ENCODE data around the gene RPRD1B.
"Not testable (repeated sequence)": the region's sequence is repeated elsewhere in the genome, so short reads cannot be mapped to it uniquely, and the experiment has no call there.

Gene RPRD1B

GRCh38 chr20:38001173-38001875 is 32.2 kb upstream of the RPRD1B start:
- no peak for DNase-seq (ENCODE audit: low read depth in 2 of 2)

DNA sequence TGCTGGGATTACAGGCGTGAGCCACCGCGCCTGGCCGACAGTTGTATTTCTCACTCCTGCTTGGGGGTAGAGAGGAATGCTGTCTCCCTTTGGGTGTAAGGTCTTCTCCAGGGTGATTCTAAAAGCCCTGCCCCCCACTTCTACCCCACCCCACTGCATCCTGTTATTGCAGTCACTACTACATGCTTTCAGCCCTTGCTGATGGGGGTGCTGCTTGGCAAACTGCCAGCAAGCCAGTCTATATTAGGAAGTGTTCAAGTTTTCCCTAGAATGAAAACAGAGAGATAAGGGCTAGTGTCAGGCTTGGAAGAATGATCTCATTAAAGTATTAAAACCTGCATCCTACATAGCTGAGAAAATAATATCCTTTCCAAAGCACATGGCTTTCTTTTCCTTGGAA is 31.6 kb upstream of the RPRD1B start:
- DNase-seq (ENCODE audit: low read depth in 2 of 2): no peak

DNA sequence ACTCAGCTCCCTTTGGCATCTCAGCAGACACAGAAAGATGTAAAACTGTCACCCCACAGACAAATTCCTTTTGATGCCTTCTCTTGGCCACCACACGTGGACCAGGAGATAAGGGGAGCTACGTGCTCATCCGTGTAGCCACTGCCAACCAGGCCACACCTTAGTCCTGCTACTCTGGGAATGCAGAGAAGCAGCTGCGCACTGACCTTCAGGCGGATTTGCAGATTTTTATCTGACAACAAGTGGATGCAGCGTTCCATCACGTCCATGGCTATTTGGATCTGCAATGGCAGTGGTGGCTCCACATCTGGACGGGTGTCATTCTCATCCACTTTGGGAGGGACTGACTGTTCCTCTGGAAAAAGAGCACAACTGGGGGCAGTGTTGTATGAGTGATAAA is 31.1 kb upstream of the RPRD1B start:
- no peak for DNase-seq (ENCODE audit: low read depth in 2 of 2)

DNA sequence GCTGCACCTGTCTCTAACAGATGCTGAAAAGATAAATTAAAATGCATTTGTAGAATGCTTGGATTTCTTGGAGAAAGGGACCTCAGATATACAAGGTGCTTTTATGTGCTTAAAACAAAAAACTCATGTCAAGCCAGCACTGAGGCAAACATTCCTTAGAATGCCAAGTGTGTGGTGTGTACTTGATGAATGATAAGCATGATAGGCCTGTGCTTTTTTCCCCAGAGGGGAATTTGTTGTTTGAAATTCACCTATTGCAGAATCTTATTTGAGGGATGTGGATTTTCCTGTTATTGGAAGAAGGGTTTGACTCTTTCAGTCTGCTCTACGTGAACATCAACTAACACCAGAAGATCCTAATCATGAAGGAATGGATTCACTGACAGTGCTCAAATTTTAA is 29.1 kb upstream of the RPRD1B start:
- DNase-seq (ENCODE audit: low read depth in 2 of 2): no peak

GRCh38 chr20:38005903-38006302 is 27.6 kb upstream of the RPRD1B start:
- no peak for DNase-seq (ENCODE audit: low read depth in 2 of 2)

DNA sequence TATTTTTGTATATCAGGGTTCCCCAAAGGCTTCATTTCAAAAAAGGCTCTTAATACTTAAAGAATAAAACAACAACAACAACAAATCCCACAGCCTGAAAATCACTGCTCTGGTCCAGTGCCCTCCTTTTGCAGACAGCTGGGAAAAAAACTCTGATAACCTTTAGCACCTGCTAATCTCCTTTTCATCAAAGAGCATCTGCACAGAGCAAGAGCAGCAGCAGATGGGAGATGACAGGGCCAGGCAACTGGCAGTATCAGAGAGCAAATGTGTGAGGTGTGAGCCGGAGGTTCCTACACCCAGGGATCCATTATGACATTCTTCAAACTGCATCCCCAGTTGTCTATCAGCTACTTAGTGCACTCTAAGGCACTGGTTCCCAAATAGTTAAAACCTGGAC is 26.0 kb upstream of the RPRD1B start:
- no peak for DNase-seq (ENCODE audit: low read depth in 2 of 2)

DNA sequence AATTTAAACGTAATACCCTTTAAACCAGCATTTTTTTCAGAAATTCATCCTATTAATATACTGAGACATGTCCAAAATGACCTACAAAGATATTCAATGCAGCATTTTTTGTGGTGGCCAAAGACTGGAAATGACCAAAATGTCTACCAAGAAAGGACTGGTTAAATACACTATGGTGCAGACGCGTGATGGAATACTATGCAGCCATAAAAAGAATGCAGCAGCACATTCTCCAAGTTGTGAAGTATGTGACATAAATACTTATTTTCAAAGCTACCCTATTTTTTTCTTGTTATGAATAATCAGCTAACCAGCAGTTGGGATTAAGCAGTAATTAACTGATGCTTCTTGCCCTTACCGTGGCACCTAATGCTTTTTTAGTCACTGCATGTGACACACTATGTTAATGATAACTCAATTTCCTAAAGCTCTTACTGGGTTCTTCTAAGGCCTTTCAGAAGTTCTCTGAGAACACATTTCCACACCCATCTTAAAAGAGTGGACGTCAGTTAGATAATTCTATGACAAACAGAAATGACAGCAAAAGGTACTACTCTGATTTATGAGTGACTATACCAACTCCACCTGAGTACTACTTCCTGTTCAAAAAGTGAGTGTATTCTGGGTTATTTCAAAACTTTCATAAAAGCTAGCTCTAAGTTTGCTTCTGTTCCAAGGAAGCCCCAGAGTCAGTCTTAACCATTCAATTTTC is 25.2 kb upstream of the RPRD1B start:
- DNase-seq (ENCODE audit: low read depth in 2 of 2): no peak

GRCh38 chr20:38009416-38009815 is 24.1 kb upstream of the RPRD1B start:
- not testable (repeated sequence) for DNase-seq (ENCODE audit: low read depth in 2 of 2)

DNA sequence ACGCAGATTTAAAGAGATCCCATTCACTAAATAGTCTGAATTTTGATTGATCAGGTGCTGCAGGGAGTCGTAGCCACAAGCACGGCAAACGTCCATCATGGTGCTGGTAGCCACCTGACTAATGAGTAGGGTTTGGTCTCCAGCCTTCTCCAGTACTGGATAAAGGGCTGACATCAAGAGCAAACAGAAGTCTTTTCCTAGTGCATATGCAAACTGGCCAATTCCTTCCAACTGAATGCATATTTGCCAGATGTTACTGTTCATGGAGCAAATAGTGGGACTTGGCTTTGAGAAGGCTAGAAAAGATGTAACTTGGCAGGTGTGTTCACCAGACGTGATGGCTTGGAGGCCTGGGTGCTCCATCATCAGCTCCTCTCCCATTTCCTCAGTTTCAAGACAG is 21.9 kb upstream of the RPRD1B start:
- DNase-seq (ENCODE audit: low read depth in 2 of 2): no peak

DNA sequence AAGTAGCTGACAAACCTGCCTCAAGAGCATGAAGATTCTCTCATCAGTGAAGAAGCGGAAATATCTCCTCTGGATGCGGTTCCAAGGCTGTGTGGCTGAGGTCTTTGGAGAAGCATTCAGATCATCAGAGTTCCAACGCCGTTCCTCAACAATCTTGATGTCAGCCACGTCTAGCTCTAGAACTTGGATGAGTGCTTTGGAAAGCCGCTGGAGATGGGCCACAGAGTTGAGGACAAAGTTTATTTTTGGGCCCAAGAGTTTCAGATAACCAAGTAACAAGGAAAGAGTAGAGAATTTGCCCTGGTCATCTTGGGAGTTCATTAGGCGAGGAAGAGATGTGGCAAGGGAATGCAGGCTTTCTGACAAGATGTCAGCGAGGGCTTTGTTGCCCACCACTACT is 21.2 kb upstream of the RPRD1B start:
- DNase-seq (ENCODE audit: low read depth in 2 of 2): no peak

- DNase-seq (ENCODE audit: low read depth in 2 of 2): no peak
These were observed 19.7 kb upstream of the RPRD1B start for GRCh38 chr20:38013887-38014286.

DNA sequence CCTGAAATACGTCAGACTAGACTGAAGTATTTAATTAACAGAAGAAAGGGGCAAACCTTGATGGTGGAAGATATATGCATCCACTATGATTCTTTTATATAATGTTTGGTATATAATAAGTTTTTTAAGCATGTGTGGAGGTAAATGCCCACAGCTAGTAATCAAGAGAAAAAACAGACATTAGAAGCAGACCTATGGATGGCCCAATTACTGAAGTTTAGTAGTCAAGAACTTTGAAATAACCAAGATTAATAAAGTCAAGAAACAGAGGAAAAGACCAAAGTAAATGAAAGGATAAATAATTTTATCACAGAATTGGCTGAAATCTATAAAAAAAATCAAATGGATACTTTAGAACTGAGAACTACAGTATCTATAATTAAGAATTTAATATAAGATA is 15.6 kb upstream of the RPRD1B start:
- DNase-seq (ENCODE audit: low read depth in 2 of 2): no peak

- no peak for DNase-seq (ENCODE audit: low read depth in 2 of 2)
These were observed 15.2 kb upstream of the RPRD1B start for GRCh38 chr20:38018385-38018784.

DNA sequence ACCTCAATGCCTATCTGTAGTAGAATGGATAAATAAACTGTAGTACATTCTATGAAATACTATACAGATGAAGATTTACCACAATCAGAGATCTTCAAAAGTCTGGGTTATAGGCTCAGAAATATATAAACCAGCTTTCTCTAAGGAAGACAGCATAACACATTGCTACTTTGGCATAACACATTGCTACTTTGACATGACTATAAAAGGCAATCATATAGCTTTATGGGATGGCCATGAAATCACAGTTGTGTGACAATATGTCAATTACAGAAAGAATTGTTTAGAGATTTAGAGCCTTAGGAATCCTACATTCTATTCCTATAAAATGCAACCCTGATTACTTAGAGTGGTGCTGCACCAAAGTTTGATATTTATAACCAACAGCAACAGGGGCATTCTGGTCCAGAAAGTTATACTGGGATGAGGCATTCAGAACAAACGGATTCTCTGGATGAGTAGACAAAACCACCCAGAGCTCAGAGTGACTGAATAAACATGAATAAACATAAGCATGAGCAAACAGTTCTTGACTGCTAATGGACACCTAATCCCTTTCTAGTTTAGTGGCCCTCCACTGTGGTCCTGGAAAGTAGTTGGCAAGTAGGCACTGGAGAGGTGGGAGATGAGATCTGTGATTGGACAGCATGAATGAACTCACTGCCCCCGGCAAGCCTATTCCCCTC is 12.3 kb upstream of the RPRD1B start:
- no peak for DNase-seq (ENCODE audit: low read depth in 2 of 2)

DNA sequence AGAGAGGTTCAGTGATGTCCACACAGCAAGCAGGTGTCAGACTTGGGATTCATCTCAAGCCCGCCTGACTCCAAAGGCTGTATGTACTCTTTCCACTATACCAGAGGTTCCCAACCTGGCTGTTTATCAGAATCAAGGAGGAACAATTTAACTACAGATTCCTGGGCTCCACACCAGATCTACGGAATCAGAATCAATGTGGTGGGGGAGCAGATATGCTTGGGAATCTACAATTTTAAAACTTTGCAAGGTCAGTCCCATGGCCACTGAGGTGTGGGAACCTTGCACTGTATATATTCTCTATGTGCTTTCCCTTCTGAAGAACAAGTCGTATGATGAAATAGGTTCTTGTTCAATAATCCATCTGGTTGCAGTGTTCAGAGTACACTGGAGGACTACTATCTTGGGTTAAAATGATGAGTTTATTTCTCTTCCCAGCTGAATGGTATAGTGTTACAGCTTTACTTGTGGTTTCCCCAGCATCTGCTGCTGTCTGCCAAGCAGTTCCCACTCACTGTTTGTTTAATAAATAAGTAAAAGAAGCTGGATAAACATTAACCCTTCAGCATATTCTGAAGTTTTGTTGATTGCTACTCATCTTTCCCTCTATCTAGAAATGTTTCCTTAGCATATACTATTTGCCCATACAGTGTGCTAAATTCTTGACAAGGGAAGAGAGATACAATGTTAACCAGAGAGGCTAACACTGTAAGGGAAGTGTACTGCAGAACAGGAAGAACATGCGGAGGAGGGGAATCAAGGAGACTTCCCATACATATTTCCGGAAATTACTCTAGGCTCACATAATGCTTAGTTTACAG is 10.2 kb upstream of the RPRD1B start:
- DNase-seq (ENCODE audit: low read depth in 2 of 2): no peak

GRCh38 chr20:38024496-38024895 is 9.1 kb upstream of the RPRD1B start:
- DNase-seq (ENCODE audit: low read depth in 2 of 2): no peak

DNA sequence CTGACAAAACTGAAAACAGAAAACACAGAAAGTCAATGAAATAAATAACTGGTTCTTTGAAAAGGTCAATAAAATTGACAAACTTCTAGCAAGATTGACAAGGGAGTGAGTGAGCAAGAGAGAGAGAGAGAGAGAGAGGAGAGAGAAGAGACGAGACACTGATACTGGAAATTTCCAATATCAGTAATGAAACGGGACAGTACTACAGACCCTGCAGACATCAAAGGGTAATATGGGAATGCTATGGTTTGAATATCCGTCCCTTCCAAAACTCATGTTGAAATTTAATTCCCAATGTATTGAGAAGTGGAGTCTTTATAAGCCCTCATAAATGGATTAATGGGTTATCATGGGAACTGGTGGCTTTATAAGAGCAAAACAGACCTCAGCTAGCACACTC is 4.1 kb upstream of the RPRD1B start:
- DNase-seq (ENCODE audit: low read depth in 2 of 2): no peak

DNA sequence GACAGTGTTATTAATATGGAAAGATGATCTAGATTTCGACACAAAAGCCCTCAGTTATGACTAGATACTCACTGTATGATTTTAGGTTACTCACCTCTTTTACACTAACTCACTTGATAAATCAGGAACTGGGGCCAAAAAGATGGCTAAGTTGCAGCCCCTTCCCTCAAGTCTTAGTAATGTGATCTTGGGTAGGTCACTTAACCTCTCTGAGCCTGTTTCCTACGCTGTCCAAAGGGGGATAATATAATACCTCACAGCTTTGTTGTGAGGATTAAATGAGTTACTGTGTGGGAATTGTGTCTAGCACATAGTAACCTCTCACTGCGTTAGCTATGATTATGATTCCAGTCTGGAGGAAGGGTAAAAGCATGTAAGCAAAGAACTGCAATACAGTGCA is 1.6 kb upstream of the RPRD1B start:
- no peak for DNase-seq (ENCODE audit: low read depth in 2 of 2)

DNA sequence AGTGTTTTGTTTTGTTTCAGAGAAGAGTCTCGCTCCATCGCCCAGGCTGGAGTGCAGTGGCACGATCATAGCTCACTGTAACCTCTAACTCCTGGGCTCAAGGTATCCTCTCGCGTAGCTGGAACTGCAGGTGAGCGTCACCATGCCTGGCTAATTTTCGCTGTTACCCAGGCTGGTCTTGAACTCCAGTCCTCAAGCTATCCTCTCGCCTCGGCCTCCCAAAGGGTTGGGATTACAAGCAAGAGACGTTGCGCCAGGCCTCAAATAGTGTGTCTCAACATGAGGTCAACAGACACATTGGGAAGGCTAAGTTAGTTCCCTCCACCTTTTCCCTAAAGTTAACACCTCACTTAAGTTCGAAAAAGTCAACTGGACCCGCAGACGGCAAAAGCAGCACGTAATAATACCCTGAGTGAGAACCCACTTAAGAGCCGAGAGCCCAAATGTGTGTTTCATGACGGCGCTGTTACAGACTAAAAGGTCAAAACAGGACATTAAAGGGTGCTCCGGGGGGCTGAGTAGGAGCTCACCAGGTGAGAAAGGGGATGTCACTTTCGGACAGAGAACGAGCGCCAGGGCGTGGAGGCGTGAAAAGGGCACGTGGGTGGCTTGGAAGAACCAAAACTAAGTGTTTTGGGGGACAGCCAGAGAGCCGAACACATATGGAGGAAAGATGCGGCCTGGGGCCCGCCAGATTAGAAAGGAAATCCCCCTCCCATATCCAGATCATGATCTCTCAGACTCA is 789 bp upstream of the RPRD1B start:
- peak in 1 of 2 donors; percentile 35 for DNase-seq (ENCODE audit: low read depth in 2 of 2)

- no peak for DNase-seq (ENCODE audit: low read depth in 2 of 2)
These were observed 633 bp downstream of the RPRD1B start for GRCh38 chr20:38034108-38034649.

- DNase-seq (ENCODE audit: low read depth in 2 of 2): no peak
These were observed 1.4 kb downstream of the RPRD1B start for GRCh38 chr20:38034961-38035360.

Measured in stimulated activated CD8-positive, alpha-beta memory T cell treated with anti-CD3 and anti-CD28 coated beads, Interleukin-2, amount 100 ng/mL, for 1 hour (primary cell).